GM18519 (cell line): ENCODE measurements around the gene DSPP.
"Not testable (repeated sequence)": the region's sequence is repeated elsewhere in the genome, so short reads cannot be mapped to it uniquely, and the experiment has no call there.

ENCODE experiments used
- ATAC-seq: cut with Tn5 transposase; IDR thresholded peaks from one replicate; pipeline ENCODE4 v1.9.1; 2021; ENCODE audit warnings: mild to moderate bottlenecking, moderate library complexity; ENCODE audit not compliant: unreplicated experiment, low FRiP score

The DSPP gene

DNA sequence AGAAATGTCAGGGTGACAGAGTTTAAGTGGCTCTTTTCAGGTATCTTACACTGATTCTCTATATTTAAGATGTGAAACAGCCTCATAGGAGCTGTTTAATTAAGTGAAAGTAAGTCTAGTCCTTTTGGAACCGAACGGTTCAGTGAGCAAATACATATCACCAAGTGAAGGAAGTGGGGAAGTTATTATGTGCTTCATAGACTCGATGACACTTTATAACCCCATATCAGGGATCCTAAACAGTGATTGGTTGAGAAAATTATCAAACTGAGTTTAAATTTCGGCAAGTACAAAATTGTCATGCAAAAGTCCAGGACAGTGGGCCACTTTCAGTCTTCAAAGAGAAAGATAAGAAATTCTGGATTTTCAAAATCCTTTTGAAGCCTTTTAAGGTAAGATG lies at the start of gene DSPP:
DSPP (plus strand) TSS at position 301 of the 400 bp plus-strand sequence. CDS start 2,380 bp downstream, outside the sequence.
- ATAC-seq, result no peak

DNA sequence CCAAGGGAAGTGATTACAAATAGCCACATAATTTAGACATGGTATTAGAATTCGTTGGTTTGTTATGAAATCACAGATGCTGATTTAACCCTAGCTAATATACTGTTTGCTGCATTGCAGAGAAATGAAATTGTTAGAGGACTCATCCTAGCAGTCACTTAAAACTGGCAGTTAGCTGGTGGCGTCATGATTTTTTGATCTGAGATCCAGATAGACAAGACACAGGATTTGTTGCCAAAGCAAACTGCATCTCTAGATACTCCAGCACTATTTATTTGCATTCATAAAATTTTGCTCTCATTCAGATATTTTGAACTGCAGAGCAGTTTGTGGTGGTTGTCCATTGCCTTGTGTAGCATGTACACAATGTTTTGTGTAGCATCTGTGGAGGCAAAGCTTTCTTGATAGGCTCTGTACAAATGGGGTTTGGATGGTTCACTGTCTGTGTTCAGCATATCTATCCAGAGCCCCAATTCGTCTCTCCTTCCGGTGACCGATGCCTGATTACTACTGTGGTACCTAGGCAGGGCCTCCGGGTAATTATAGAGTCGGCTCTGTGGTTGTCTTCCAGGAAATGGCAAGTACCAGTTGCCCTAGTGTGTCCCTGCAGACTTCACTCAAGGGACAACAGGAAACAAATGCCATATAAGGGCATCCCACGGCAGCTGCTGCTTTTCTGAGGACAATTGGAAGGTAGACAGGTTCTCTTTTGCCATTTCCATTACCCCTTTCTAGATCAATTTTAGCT lies 49.1 kb upstream of the DSPP start:
- ATAC-seq, result peak; percentile 98

DNA sequence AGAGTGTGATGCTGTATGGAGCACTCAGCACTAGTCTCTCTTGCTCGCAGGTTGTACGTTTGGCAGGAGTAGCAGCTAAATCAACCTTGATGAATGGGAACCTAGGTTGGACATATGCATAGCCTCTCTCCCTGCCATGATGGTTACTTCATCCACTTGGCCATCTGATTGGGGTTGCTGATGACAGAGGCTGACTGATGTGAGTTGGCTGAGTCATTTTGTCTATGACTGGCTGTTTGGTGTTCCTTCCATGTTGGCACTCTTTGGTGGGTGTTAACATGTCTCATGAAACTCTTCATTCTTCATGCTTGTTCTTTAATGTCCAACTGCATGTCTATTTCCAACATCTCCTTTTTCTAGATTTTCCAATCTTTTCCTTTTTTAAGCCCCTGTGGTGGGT lies 47.5 kb upstream of the DSPP start:
- ATAC-seq, result no peak

DNA sequence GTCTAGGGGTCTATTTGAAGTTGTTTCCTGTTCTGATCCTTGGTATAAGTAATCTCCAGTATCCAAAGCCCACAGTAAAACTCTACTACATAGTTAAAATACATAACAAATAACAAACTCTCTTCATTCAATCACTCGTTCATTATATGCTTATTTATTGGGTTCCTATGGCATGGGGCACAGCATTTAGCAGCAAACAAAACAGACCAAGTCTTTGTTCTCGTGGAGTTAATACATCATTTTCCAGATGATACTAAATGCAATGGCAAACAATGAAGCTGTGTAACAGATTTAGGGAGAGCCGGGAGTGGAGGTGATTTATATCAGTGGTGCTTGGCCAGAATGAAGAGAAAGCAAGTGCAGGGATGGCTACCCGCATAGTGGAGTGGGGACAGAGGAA lies 42.6 kb upstream of the DSPP start:
- ATAC-seq, result no peak

DNA sequence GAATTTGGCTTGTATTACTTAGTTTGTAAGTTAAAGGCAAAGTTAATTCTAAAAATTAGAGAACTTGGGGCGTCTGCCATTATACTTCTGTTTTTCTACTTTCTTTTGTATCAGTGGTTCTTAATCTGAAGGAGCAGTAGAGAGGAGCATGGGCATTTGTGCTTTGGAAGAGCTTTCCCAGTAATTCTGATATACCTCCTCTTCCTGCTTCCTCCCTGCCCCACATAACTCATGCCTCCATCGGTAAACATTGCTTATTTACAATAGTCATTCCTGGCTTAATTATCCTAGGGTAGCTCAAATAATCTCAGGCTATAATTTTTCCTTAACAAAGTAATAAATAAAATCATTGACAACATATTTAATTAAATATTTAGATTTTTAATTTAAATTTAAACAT lies 42.1 kb upstream of the DSPP start:
- ATAC-seq, result no peak

DNA sequence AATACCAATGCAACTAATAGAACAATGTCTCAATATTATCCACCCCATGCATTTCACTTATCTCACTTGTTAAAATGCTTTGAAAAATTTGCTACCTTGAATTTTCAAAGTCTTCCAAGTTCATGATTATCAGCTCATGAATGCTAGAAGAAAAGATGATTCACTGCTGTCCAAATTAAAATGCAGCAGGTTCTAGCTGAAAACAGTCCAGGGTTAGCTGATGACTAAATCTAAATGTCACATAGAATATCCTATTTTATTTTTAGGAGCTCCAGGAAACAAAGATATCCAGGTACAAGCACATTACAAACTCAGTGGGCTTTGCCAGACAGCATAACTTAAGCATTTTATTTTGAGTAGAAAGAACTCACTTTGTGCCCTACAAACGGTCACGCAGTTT lies 41.1 kb upstream of the DSPP start:
- ATAC-seq, result no peak

DNA sequence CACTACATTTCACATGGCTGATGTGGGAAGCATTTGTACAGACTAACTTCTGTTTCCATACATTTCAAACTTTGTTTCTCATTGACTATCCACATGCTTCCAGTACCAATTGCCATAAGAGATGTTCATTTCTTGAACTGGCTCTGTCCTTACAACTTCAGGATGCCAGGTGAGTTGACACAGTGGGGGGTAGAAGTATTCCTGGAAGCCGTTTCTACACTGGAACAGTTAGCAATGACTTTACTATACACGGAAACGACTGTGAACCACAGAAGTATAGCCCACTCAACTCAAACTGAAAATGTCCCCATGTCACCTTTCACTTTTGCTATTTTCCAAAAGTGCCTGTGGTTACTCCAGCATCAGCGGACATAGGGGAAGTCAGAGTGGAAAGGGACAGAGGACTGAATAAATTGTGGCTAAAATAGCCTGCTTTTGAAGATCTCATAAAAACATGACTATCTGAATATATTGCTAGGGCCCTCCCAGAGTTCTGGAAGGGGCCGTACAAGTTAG lies 38.0 kb upstream of the DSPP start:
- no peak for ATAC-seq

DNA sequence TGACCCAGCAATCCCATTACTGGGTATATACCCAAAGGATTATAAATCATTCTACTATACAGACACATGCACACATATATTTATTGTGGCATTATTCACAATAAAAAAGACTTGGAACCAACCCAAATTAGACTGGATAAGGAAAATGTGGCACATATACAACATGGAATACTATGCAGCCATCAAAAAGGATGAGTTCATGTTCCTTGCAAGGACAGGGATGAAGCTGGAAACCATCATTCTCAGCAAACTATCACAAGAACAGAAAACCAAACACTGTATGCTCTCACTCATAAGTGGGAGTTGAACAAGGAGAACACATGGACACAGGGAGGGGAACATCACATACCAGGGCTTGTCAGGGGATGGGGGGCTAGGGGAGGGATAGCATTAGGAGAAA lies 34.0 kb upstream of the DSPP start:
- not testable (repeated sequence) for ATAC-seq

DNA sequence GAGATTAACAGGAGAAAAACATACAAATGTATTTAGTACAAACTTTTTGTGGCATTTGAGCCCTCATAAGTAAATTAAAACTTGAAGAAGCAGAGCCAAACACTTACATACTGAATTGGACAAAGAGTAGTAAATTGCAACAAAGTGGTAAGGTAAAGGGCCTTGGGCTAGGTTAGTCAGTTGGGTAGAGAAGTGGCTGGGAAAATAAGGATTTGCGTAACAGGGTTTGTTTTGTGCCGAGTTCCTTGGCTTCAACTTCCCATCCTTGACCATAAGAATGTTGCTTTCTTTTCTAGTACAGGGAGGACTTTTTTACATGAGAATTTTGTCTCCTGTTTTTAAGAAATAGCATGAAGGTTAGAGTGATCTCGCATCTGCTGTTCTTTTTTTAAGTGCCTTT lies 33.3 kb upstream of the DSPP start:
- no peak for ATAC-seq

DNA sequence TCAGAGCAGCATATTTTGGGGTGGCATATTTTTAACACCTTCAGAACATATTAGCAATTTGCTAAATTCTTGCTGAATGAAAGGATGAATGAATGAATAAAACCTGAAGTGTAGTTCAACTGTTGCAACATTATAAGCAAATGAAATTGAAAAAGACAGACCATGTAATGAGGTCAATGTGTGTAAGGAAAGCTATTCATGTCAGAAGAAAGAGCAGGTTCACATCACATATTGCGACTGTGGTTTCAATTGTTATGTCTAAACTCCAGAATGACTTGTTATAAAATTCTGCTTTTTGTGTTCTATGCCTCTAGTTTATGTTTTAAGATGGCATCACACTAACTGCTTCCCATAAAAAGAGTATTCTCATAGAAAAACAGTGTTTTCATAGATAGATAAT lies 32.9 kb upstream of the DSPP start:
- ATAC-seq, result no peak

DNA sequence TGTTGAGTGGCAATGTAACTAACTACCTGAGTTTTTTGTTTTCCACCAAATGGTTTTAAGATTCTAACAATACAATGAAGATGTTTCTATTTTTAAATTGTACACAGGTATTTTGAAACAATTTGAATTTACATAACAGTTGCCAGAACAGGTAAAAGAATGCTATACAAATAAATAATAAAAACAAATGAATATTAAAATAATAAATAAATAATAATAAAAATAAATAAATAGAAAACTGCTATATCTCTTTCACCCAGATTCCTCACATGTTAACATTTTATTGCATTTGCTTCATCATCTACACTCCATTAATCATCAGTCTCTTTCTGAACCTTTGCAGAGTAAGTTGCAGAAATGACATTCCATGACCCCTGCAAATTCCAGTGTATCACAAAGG lies 32.3 kb upstream of the DSPP start:
- ATAC-seq, result no peak

DNA sequence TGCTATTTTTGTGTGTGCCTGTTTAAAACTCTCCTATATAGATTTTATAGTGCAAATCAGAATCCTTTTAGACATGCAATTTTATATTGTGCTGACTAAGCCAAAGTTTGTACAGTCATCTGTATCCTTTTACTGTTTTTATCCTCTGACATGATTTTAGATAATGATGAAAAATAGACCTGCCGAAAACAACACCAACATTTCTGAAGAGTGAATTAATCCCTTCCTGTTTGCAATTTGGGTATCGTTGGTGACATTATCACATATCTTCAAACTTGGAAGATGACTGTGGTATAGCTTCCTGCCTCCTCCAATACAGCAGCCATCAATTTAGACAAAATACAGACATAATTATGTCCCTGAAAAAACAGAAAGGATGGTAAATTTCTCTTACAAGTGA lies 28.9 kb upstream of the DSPP start:
- no peak for ATAC-seq

DNA sequence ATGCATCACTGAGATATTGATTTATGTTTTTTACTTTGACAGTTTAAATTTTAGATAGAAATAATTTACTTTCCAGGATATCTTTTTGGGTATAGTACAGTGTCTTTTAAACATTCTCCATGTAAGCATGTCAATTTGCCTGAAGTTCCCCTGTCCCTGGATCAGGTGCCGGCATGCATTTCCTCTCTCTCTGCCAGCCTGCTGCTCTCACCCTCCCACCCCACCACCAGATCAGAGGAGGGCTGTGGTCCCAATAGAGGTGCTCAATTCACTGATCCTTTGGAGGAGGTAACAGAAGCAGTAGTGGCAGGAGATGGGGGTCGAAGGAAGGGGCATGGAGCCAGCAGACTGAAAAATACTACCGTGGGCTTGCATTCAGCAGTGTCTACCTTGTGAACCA lies 28.3 kb upstream of the DSPP start:
- no peak for ATAC-seq

DNA sequence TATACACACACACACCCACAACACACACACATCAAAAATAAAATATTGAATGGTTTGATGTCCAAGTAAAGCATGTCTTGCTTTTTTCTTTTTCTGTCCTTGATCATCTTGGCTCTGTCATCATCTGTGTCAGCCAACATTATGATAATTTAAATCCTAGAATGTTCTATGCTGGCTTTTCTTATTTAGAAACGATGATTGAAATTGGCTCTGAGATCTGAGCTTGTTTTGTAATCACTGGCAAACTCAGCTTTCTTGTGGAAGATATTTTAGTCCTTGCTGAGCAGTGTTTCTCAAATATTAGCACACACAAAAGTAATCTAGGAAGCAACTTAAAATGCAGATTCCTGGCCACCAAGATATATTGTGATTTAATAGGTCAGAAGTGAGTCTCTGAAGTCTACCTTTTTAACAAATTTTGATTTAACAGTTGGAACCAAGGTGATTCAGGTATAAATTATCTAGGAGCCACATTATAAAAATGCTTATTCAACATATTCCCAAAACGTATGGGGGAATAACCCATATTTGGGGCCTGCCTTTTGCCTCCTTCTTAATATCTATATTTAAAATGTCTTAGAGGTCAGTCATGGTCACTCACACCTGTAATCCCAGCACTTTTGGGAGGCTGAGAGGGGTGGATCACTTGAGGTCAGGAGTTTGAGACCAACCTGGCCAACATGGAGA lies 24.0 kb upstream of the DSPP start:
- no peak for ATAC-seq

DNA sequence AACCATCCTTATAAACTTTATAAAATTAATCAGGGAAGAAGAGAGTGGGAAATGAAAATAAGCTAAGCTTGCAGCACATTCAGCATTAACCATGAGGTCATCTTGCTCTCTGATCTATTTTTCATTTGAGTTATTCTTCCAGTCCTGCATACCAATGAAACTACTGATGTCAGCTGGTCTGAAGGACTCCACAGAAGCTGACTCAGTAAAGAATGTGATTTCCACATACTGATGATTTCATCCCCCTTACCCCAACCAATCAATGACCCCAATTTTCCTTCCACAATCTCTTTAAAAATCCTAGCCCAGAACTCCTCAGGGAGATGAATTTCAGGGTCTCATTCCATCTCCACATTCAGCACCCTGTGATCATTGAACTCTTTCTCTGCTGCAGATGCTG lies 18.8 kb upstream of the DSPP start:
- no peak for ATAC-seq

DNA sequence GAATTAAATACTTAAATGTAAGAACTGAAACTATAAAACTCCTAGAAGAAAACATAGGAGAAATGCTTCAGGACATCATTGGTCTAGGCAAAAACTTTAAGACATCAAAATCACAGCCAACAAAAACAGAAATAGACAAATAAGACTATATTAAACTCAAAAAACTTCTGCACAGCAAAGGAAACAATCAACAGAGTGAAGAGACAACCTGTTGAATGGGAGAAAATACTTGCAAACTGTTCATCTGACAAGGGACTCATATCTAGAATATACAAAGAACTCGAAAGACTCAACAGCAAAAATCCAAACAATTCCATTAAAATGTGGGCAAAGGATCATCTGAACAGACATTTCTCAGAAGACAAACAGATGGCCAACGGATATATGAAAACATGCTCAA lies 16.2 kb upstream of the DSPP start:
- ATAC-seq, result no peak

DNA sequence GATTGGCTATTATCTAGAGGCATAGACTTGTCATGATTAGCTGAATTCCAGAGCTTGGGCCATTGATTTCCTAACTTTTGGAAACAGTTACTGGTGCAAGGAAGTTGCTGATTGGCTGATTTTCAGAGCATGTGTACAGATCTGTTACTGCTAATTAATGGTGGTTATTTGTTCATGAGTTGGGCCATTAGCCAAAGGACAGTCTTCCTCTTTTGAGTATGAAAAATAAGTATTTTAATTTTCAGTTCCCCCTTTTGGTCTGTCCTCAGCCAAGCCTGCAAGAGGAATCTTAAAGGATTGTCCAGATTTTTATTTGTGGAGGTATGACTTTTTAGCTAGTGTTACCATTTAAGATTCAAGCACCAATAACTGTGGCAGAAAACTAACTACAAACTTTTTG lies 7.0 kb upstream of the DSPP start:
- ATAC-seq, result no peak

DNA sequence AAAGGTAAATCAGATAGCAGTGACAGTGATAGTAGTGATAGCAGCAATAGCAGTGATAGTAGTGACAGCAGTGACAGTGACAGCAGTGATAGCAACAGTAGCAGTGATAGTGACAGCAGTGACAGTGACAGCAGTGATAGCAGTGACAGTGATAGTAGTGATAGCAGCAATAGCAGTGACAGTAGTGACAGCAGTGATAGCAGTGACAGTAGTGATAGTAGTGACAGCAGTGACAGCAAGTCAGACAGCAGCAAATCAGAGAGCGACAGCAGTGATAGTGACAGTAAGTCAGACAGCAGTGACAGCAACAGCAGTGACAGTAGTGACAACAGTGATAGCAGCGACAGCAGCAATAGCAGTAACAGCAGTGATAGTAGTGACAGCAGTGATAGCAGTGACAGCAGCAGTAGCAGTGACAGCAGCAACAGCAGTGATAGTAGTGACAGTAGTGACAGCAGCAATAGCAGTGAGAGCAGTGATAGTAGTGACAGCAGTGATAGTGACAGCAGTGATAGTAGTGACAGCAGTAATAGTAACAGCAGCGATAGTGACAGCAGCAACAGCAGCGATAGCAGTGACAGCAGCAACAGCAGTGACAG lies 6.1 kb downstream of the DSPP start:
- ATAC-seq, result no peak

DNA sequence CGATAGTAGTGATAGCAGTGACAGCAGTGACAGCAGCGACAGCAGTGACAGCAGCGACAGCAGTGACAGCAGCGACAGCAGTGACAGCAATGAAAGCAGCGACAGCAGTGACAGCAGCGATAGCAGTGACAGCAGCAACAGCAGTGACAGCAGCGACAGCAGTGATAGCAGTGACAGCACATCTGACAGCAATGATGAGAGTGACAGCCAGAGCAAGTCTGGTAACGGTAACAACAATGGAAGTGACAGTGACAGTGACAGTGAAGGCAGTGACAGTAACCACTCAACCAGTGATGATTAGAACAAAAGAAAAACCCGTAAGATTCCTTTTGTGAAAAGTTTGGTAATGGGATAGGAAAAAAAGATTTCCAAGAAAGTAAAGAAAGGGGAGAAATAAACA lies 7.9 kb downstream of the DSPP start:
- no peak for ATAC-seq

DNA sequence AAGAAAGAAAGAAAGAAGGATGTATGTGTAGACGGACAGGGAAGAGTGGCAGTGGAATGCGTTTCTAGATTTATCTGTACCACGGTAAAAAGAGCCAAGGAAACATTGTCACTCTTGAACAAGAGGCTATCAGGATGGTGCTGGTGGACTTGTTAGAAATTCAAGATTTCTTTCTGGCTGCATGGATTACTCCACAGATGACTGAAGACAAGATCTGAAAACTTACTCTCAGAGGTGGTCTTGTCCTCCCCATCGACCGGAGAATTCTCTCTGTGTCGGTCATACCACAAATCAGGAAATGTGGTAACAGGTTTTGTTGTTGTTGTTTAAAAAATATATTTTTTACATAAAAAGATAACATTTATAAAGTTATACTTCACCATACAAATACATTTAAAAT lies 11.8 kb downstream of the DSPP start:
- ATAC-seq, result no peak

DNA sequence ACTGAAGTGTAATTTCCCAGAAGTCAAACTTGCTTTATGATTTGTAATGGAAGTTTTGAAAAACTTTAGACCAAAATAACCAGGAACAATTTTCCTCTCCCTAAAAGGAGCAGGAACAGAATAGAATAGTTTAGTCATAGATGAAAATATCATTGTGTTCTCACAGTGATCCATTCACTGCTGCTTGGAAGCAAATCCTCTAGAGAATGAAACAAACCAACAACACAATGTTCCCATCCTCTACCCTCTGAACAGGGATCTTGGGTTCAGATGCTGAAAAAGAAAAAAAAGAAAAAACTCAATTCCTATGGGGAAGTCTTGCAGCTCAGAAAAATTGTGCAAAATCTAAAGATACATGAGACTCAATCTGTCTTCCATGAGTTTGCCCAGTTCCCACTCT lies 12.2 kb downstream of the DSPP start:
- no peak for ATAC-seq

DNA sequence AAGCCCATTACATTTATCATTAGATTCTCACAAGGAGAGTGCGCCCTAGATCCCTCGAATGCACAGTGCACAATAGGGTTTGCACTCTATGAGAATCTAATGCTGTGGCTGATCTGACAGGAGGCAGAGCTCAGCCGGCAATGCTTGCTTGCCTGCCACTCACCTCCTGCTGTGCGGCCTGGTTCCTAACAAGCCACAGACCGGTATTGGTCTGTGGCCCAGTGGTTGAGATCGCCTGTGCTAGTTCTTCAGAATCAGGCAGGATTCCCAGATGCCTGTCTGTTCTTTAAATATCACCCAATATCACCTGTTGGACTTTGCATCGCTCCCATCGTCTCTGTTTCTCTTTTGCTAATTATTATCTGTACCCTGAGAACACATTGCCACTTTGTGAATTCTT lies 14.0 kb downstream of the DSPP start:
- no peak for ATAC-seq
